Left lung (tissue), 10 donors: ENCODE data around the gene NKX6-2. TPM values are rescaled to one million over a fixed set of nuclear protein-coding genes. Genes with fewer than 3 reads are reported as not detected.
A peak's percentile ranks its signal among the peaks of the same experiment; 100 is the strongest.

Experiments used
- ATAC-seq: fragments of 200-7000 bp; cut with Tn5 transposase; one replicate; pipeline ENCODE4 v1.9.1; 2020; ENCODE audit warnings: moderate library complexity
- DNase-seq, 4 donors: peaks; one replicate each; pipeline ENCODE4 v3.0.0-alpha.2; 2013 to 2020
- H3K27ac ChIP-seq, 2 donors: fragments of 200-600 bp; sonication (generic) in 1 of 2; one replicate each; pipeline versions ENCODE4 v1.5.0 to v1.8.0; 2020 to 2021
- H3K27me3 ChIP-seq, 2 donors: fragments of 200-600 bp; sonication (generic) in 1 of 2; one replicate each; pipeline versions ENCODE4 v1.5.0 to v1.8.0; 2020 to 2021
- H3K36me3 ChIP-seq, 2 donors: fragments of 200-600 bp; sonication (generic) in 1 of 2; one replicate each; pipeline versions ENCODE4 v1.5.0 to v1.8.0; 2020 to 2021
- H3K4me1 ChIP-seq, 2 donors: fragments of 200-600 bp; one replicate each; pipeline ENCODE4 v1.8.0; 2021
- H3K4me3 ChIP-seq, 2 donors: fragments of 200-600 bp; sonication (generic) in 1 of 2; one replicate each; pipeline versions ENCODE4 v1.5.0 to v1.8.0; 2020 to 2021; ENCODE audit warnings: mild to moderate bottlenecking in 1 of 2
- H3K9me3 ChIP-seq, 2 donors: fragments of 200-600 bp; sonication (generic) in 1 of 2; one replicate each; pipeline versions ENCODE4 v1.5.0 to v1.8.0; 2020 to 2021
- CTCF ChIP-seq, 2 donors: fragments of 200-600 bp; sonication (generic) in 1 of 2; IDR thresholded peaks; one replicate each; pipeline versions ENCODE4 v1.5.0 to v1.8.0; 2021; ENCODE audit warnings: antibody characterized with exemption in 2 of 2
- intact Hi-C, 2 donors: fragments of 100-400 bp; cut with DNase I; formaldehyde crosslinking; loops; one replicate each; pipeline versions ENCODE4 v1.11.2 to v1.14.2; 2022
- polyA plus RNA-seq, 6 donors: library from polyadenylated mRNA; unstranded; fragments of 120-200 nt; gene quantifications; one replicate each; pipeline ENCODE4 v1.2.1, GENCODE V29; 2013; ENCODE audit not compliant: insufficient read length in 6 of 6
- total RNA-seq, 2 donors: library from RNA; stranded (reverse); fragmentation: NEBNext Ultra II Directional; extraction: Animal tissue kit (Norgen Biotek cat#: 25700); gene quantifications; one replicate each; pipeline ENCODE4 v1.2.1, GENCODE V29; 2021
- donor health status: DM: no; HTN: yes; CAD: no.
- donor health status: DM: no; HTN: no; CAD: no.

NKX6-2 gene
- total and polyA plus RNA-seq, 8 donors, result 4.5 to 6.5 (median 6.1) TPM; not detected in 2

GRCh38 chr10:132740588-132740987 is 45.4 kb downstream of the NKX6-2 start:
- intact Hi-C loops, result no loop called here
- ATAC-seq (no peak), DNase-seq (no peak)
- H3K9me3 ChIP-seq, result no peaks in the 10 kb centered on the region
- H3K27me3 ChIP-seq, result no peaks in the 10 kb centered on the region
- no peak for TF ChIP-seq CTCF (IDR thresholded peaks at IDR 0.05)
- H3K4me1 ChIP-seq, result no peaks in the 10 kb centered on the region
- no peak overlapping the region for H3K4me3 ChIP-seq
- H3K36me3 ChIP-seq, result peaks cover 0 to 54% of the 10 kb centered on the region in 2 donors
- H3K27ac ChIP-seq, result no peak overlapping the region

DNA sequence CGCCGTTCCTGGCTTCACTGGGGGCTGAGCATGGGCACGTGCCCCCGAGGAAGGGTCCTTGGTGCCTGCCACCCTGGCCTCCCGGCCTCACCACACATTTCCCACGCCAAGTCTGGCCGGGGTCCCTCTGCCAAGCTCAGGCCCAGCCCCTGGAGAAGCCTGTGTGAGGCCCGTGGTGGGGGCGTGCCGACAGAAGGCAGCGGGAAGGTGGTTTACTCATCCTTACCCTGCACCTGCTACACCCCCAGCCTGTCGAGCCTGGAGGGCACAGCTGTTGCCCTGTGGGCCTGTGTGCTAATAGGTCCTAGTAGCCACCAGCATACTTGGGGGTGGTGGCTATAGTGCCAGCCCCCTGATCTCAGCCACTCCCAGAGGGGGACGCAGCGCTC is 46.7 kb downstream of the NKX6-2 start:
- H3K27me3 ChIP-seq, result no peaks in the 10 kb centered on the region
- H3K36me3 ChIP-seq, result peaks cover 0 to 53% of the 10 kb centered on the region in 2 donors
- intact Hi-C loops, result no loop called here
- H3K4me1 ChIP-seq, result no peaks in the 10 kb centered on the region
- TF ChIP-seq CTCF (IDR thresholded peaks at IDR 0.05), result no peak
- H3K9me3 ChIP-seq, result no peaks in the 10 kb centered on the region
- H3K4me3 ChIP-seq, result no peak overlapping the region
- H3K27ac ChIP-seq, result no peak overlapping the region
- ATAC-seq, result no peak
- DNase-seq, result peak in 1 of 4 donors; percentile 75

DNA sequence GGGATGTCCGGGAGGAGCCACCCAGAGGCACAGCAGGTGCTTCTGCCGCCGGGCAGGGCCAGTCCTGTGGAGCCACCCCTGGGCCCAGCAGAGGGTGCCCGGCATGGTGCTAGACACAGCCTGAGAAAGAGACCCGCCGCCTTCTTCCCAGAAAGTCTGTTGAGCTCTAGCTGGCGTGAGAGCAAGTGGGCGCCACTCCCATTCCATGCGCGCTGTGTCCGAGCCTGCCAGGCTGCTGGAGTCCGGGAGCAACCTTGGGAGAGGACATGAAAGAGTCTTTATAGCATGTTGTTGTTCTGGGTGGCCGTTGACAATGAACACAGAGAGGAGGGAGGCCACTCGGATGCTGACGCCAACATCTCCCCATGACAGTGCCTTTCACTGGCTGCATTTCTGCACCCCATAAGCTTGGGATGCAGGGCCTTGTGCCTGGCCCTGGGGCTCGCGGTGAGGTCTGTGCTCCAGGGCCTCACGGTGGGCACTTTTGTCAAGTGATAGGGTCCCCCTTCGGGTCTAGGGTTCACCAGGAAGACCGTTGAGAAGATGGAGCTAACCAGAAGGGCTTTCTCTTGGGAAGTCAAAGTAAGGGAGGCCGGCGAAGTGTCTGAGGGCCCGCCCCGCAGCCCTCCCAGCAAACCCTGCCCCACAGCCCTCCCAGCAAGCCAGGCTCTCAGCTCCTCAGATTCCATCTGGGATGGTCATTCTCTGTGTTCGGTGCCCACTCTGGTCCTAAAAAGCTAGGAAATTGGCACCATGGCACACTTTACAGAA is 47.3 kb downstream of the NKX6-2 start:
- intact Hi-C loops, result no loop called here
- DNase-seq, result peak in 1 of 4 donors; percentile 51
- Histone ChIP-seq H3K9me3 (no peaks in the 10 kb centered on the region), H3K4me1 (no peaks in the 10 kb centered on the region), H3K4me3 (no peak overlapping the region), H3K27me3 (no peaks in the 10 kb centered on the region), H3K27ac (no peak overlapping the region), H3K36me3 (peaks cover 0 to 53% of the 10 kb centered on the region in 2 donors)
- no peak for TF ChIP-seq CTCF (IDR thresholded peaks at IDR 0.05)
- ATAC-seq, result no peak

DNA sequence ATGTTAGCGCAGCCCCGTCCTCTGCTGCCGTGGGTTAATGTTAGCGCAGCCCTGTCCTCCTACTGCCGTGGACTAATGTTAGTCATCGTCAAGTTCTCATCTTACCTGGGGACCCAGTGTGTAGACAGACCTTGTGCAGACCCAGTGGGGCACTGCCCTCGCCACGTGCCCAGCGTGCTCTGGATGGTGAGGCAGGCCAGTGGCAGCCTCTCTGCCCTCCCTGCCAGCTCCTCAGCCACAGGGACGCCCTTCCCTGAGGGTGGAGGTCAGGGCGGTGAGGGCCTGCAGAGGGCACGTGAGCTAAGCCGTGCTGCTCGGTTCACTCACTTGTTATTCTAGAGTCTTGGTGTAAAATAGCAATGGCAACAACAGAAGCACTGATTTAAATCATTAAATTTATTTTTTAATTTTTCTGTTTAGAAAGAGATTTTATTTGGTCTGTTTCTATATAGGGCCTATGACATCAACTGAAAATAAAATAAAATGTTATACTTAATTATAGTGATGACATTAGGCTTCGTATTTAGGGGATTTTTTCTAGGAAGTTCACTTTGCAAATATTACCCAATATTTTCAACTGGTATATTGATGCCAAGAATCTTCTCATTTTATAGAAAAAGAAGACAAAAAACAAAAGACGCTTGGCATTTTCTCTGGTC is 48.4 kb downstream of the NKX6-2 start:
- ATAC-seq (no peak), DNase-seq (peak in 1 of 4 donors; percentile 54)
- peaks cover 0 to 61% of the 10 kb centered on the region in 2 donors for H3K36me3 ChIP-seq
- no peak overlapping the region for H3K4me3 ChIP-seq
- no peaks in the 10 kb centered on the region for H3K27me3 ChIP-seq
- no peak overlapping the region for H3K27ac ChIP-seq
- intact Hi-C loops, result no loop called here
- H3K9me3 ChIP-seq, result no peaks in the 10 kb centered on the region
- TF ChIP-seq CTCF (IDR thresholded peaks at IDR 0.05), result no peak
- H3K4me1 ChIP-seq, result no peaks in the 10 kb centered on the region

DNA sequence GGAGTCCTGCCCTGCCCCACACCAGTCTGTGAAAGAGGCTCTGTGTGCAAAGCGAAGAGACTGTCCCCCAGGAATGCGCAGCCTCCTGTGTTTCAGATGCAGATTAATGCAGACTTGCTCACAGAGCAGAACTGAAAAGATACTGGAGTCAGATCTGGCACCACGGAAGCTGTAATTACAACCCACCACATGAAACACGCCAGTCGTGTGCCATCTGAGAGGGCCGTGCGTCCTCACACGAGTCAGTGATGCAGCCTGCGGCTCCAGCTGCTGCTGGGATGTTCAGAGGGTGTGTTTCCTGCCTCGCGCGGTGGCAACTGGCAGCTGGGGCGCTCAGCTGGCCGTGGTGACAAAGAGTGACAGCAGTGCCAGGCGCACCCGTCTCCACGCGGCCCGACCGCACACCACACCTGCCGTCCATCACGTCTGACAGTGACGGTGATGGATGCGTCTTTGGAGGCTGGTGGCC is 50.0 kb downstream of the NKX6-2 start:
- no peak overlapping the region for H3K4me3 ChIP-seq
- no peaks in the 10 kb centered on the region for H3K27me3 ChIP-seq
- DNase-seq (no peak), ATAC-seq (no peak)
- no peaks in the 10 kb centered on the region for H3K9me3 ChIP-seq
- H3K36me3 ChIP-seq, result peaks cover 0 to 62% of the 10 kb centered on the region in 2 donors
- no peak for TF ChIP-seq CTCF (IDR thresholded peaks at IDR 0.05)
- intact Hi-C loops, result no loop called here
- no peaks in the 10 kb centered on the region for H3K4me1 ChIP-seq
- no peak overlapping the region for H3K27ac ChIP-seq
